ENCODE results near the gene CACNG7.
"Not testable (repeated sequence)": the region's sequence is repeated elsewhere in the genome, so short reads cannot be mapped to it uniquely, and the experiment has no call there.

CACNG7 gene

GRCh38 chr19:53905787-53906186 lies 3.3 kb upstream of the CACNG7 start:
- no peak for DNase-seq (ENCODE audit: low read depth in 3 of 3)

- DNase-seq (ENCODE audit: low read depth in 3 of 3) = peak; percentile 46 to 57 (median 47)
These were observed 2.6 kb upstream of the CACNG7 start for GRCh38 chr19:53906211-53907192.

DNA sequence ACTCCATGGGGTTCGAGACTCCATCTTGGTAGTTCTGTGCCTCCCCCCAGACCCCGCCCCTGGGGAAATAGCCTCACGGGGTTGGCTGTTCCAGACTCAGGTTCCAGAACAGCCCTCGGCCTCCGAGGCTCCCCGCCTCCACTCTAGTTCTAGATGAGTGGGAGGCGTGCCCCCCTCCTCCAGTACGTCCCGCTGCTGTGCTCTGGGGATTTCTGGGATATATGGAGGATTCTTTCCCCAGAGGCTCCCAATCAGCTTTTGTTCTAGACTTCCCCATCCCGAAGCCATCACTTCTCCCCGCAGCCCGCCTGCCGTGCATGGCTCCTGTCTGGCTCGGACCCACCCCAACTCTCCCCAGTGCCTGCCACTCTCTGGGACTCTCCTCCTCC lies 1.9 kb upstream of the CACNG7 start:
- no peak for DNase-seq (ENCODE audit: low read depth in 3 of 3)

DNA sequence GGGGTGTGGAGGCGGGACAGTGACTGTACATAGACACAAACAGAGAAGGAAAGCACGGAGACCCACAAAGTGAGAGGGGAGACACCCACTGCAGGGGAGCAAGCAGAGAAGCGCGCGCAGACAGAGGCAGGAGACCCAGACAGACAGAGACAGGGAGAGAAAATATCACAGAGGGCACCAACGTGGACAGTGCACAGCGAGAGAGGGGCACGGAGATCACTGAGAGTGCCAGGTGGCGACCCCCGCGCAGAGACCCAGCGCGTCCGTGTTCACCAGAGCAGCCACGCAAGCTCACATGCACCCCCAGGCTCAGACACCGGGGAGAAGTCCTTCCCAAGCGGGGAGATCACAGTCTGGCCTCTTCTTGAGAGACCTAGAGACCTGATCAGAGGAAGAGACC lies 1.4 kb upstream of the CACNG7 start:
- no peak for DNase-seq (ENCODE audit: low read depth in 3 of 3)

DNA sequence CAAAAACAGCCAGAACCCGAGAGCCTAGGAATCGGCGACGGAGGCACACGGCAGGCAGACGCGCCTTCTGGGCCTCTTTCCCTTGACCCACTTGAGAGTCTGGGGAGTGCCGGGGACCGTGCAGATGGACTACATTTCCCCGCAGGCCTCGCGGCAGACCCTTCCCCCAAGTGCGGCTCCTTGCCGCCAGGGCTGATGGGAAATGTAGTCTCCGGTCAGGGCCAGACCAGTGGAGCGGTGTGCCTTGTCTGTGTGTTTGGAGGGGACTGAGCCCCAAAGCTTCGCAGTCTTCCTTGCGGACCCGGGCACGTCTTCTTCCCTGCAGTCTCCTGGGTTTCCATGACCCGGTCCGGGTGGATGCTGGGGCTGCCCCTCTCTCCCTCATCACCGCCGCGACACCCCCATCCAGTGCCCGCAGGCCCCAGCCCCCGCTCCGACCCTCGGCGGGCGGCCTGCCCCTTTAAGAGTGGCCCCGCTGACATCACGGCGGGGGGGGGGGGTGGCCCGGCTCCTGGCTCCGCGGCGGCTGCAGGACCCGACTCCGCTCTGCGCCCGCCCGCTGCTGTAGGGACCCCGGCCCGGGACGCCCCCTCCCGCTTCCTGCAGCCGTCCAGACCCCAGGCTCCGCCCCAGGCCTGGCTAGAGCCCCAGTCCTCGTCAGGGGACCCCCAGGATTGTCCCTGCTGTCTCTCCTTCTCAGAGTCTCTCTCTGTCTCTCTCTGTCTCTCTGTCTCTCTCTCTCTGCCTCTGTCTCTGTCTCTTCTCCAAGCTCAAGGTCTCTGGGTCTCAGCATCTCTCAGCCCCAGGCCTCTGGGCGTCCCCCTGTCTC lies 758 bp upstream of the CACNG7 start:
- DNase-seq (ENCODE audit: low read depth in 3 of 3) = peak in 1 of 3 experiments; percentile 19

- no peak for DNase-seq (ENCODE audit: low read depth in 3 of 3)
These were observed 542 bp downstream of the CACNG7 start for GRCh38 chr19:53909471-53910169.

DNA sequence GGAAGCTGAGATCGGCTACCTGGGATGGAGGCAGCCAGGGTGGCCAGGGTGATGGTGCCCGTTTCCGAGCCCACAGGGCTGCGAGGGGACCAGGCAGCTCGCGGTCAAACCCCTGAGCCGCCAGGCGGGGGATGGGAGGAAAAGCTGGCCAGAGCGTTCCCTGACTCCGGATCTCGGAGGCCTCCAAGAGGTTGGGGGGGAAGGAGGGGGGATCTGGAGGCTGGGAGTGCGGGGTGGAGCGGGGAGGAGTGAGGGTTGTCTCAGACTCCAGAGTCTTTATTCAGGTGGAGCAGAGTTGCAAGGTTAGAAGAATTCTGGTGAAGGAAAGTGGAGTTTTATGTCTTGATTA lies 1.1 kb downstream of the CACNG7 start:
- DNase-seq (ENCODE audit: low read depth in 3 of 3) = no peak

DNA sequence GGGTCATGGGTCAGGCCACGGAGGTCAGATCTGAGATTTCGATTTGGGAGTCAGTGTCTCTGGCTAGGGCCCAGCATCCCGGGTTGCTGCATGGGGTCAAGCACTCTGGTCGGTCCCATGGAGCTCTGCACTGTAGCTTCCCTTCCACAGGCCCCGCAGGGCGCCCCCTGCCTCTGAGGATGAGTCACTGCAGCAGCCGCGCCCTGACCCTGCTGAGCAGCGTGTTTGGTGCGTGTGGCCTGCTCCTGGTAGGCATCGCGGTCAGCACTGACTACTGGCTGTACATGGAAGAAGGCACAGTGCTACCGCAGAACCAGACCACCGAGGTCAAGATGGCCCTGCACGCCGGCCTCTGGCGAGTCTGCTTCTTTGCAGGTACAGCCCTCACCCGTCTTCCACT lies 3.6 kb downstream of the CACNG7 start:
- no peak for DNase-seq (ENCODE audit: low read depth in 3 of 3)

DNA sequence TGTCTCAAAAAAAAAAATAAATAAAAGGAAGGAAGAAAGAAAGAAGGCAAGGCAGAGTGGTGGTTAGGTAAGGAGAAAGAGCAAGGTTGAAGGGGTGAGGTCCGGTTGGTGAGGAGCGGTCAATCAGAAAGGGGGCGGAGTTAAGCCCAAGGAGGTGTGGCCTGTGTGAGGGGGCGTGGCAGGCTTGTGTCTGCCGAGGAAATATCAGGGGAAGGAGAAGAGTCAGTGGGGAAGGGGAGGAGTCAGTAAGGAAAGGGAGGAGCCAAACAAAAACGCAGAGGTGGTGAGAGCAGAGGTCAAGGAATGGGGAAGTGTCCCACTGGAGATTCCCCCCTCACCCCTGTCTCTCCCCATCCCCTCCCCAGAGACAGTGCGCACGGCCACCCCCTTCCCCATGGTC lies 5.9 kb downstream of the CACNG7 start:
- no peak for DNase-seq (ENCODE audit: low read depth in 3 of 3)

DNA sequence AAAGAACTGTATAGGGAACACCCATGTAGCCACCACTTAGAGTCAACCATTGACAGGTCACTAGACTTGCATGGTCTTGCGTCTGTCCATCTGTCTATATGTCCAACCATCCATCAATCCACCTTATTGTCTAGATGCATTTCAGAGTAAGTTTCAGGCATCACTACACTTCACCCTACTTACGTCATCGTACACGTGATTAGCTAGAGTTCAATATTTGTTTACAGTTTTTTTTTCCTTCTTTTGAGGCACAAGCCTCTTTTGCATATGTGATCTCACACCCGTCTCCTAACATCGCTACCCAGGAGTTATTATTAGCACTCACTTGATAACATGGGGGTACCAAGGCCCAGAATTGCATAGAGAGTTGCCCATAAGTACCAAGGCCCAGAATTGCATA lies 6.9 kb downstream of the CACNG7 start:
- no peak for DNase-seq (ENCODE audit: low read depth in 3 of 3)

DNA sequence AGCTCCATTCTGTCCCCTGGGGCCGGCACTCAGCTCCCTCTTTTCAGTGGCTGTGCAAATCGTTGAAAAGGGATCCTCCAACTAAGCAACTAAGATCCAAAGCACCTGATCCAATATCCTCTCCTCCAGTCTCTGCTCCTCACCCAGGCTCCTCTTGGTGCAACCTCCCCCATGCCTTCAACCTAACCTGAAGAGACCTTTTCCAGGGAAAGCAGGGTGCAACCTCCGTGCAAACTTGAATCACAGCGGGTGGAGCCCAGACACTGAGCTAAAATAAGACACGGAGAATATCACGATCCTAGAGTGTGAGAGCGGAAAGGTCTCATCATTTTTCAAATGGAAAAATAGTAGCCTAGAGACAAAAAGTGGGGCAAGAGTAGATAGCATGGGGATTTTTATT lies 8.3 kb downstream of the CACNG7 start:
- DNase-seq (ENCODE audit: low read depth in 3 of 3) = no peak

- DNase-seq (ENCODE audit: low read depth in 3 of 3) = no peak
These were observed 18.7 kb downstream of the CACNG7 start for GRCh38 chr19:53927739-53928138.

DNA sequence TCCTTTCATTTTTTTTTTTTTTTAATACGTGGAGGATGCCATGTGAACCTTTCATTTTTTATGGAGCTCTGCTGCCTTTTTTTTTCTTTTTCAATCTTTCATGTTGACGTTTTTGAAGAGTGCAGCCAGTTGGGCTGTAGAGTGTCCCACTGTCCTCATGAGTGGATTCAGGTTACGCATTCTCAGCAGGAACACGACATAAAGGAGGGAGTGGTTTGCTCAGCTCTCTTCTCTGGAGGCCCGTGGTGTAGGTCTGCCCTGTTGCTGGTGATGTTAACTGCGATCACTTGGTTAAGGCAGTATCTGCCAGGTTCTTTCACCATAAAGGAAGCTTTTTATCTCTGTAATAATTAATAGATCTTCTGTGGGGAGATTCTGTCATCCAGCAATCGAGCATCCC lies 27.0 kb downstream of the CACNG7 start:
- no peak for DNase-seq (ENCODE audit: low read depth in 3 of 3)

GRCh38 chr19:53942001-53942786 lies 33.1 kb downstream of the CACNG7 start:
- DNase-seq (ENCODE audit: low read depth in 3 of 3) = no peak

DNA sequence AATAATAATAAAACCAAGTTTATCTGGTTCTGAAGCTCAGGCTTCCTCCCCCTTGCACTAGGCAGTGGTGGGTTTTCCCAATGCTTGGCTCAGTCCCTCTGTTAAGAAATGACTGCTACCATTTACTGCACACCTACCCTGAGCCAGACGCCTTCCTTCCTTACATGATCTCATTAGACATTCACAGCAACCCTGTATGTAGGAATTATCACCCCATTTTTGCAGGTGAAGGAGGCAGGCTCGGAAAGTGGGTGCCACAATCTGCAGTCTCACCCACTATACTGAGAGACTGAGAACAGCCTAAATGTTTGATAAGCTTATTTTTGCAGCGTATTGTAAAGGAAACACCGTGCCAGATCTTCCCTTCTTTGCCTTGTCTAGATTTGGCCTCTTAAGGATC lies 35.3 kb downstream of the CACNG7 start:
- no peak for DNase-seq (ENCODE audit: low read depth in 3 of 3)

DNA sequence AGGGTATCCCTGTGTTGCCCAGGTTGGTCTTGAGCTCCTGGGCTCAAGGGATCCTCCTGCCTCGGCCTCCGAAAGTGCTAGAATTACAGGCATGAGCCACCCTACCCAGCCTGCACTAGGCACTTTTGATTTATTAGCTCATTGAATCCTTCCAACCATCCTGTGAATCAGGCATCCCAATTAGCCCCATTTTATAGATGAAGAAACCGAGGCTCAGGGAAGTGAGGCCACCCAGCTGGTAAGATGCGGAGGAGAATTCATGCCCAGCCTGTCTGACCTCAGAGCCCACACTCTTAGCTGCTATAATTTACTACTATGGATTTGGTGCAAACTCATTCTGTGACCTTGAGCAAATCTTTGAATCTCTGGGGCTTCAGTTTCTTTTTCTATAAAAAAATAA lies 35.9 kb downstream of the CACNG7 start:
- no peak for DNase-seq (ENCODE audit: low read depth in 3 of 3)

DNA sequence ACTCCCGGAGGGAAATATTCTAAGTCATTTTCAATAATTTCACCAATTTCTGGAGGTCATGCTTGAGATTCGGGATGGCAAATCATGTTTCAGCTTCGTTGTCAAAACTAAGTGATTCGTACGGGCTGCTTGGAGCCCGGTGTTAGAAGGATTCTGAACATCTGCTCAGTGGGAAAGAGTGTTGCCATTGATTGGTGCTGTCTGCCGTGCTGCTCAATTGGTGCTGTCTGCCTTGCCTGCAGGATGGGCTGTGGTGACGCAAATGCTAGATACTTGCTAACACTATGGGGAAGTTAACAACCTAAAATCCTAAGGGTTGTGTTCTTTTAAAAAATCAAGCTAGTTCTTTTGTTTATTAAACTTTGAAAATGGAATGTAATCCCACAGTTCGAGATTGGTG lies 36.4 kb downstream of the CACNG7 start:
- DNase-seq (ENCODE audit: low read depth in 3 of 3) = no peak

DNA sequence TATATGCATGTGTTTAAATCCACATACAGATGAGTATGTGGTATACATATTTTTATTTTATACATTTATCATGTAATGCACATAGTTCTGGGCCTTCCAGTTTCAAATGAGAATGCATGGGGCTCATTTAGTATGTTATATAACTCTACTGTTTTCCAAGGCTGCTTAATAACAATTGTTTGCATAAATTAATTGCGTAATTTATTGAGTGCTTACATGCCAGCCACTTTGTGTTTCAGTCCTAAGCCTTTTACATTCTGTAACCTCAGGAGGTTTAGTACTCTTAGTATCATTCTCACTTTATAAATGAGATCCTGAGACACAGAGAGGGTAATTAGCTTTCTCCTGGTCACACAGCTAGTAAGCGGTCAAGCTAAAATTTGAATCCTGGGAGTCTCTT lies 36.9 kb downstream of the CACNG7 start:
- no peak for DNase-seq (ENCODE audit: low read depth in 3 of 3)

- DNase-seq (ENCODE audit: low read depth in 3 of 3) = no peak
These were observed 38.5 kb downstream of the CACNG7 start for GRCh38 chr19:53947624-53948023.

- not testable (repeated sequence) for DNase-seq (ENCODE audit: low read depth in 3 of 3)
These were observed 39.5 kb downstream of the CACNG7 start for GRCh38 chr19:53948611-53949010.

- DNase-seq (ENCODE audit: low read depth in 3 of 3) = no peak
These were observed 42.4 kb downstream of the CACNG7 start for GRCh38 chr19:53951436-53951835.

Measured in stimulated activated CD4-positive, alpha-beta T cell treated with anti-CD3 and anti-CD28 coated beads, TNF-alpha, amount 100 ng/mL, for 4 hours (primary cell).